PC-9 (cell line): ENCODE measurements around the gene IGFBP4.

Experiments
- EZH2 ChIP-seq: fragments of 200-600 bp; sonication (generic); IDR thresholded peaks from 2 replicates; pipeline ENCODE4 v1.8.0; 2017; ENCODE audit warnings: antibody characterized with exemption, low read depth
- TF ChIP-seq, protein P1 (sequence below): fragments of 200-600 bp; sonication (generic); conservative IDR thresholded peaks from 2 replicates; pipeline ENCODE4 v1.6.1; 2017; ENCODE audit warnings: mixed run types, antibody characterized with exemption, mild to moderate bottlenecking, moderate library complexity

DNA sequence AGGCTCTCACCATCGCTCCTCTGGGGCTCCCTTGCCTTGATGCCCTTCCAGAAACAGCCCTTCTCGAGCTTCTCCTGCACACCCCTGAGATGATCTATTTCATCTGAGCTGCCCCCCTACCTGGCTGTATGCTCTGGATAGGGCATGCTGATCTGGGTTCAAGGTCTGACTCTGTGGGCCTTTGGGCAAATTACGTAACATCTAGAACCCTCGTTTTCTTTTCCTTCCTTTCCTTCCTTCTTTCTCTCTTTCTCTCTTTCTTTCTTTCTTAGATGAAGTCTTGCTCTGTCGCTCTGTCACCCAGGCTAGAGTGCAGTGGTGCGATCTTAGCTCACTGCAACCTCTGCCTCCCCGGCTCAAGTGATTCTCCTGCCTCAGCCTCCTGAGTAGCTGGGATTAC, 37.9 kb downstream of the IGFBP4 start:
- TF ChIP-seq, protein P1, sequence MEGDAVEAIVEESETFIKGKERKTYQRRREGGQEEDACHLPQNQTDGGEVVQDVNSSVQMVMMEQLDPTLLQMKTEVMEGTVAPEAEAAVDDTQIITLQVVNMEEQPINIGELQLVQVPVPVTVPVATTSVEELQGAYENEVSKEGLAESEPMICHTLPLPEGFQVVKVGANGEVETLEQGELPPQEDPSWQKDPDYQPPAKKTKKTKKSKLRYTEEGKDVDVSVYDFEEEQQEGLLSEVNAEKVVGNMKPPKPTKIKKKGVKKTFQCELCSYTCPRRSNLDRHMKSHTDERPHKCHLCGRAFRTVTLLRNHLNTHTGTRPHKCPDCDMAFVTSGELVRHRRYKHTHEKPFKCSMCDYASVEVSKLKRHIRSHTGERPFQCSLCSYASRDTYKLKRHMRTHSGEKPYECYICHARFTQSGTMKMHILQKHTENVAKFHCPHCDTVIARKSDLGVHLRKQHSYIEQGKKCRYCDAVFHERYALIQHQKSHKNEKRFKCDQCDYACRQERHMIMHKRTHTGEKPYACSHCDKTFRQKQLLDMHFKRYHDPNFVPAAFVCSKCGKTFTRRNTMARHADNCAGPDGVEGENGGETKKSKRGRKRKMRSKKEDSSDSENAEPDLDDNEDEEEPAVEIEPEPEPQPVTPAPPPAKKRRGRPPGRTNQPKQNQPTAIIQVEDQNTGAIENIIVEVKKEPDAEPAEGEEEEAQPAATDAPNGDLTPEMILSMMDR = no peak
- TF ChIP-seq EZH2 = no peak
